GM21723 (cell line): ENCODE measurements around the gene YPEL1.
"Not testable (repeated sequence)": the region's sequence is repeated elsewhere in the genome, so short reads cannot be mapped to it uniquely, and the experiment has no call there.

Source experiments
- ATAC-seq: cut with Tn5 transposase; IDR thresholded peaks from one replicate; pipeline ENCODE4 v1.9.1; 2021; ENCODE audit warnings: mild to moderate bottlenecking, moderate library complexity; ENCODE audit not compliant: unreplicated experiment

YPEL1 gene

DNA sequence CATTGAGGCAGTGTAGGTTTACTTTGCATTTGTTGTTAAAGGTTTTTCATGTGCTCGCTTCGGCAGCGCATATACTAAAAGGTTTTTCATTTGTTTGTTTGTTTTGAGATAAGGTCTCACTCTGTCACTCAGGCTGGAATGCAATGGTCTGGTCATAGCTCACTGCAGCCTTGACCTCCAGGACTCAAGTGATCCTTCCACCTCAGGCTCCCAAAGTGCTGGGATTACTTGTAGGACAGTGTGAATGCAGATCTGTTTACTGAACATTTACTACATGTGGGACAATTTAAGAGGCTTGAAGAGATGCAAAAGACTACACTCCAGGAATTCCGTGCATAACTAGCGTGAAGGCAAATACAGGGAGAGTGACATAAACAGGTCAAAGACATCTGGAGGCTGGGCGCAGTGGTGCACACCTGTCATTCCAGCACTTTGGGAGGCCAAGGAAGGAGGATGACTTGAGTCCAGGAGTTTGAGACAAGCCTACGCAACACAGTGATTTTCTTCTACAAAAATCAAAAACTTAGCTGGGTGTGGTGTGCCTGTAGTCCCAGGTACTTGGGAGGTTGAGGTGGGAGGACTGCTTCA is 34.1 kb downstream of the YPEL1 start:
- ATAC-seq, result no peak

DNA sequence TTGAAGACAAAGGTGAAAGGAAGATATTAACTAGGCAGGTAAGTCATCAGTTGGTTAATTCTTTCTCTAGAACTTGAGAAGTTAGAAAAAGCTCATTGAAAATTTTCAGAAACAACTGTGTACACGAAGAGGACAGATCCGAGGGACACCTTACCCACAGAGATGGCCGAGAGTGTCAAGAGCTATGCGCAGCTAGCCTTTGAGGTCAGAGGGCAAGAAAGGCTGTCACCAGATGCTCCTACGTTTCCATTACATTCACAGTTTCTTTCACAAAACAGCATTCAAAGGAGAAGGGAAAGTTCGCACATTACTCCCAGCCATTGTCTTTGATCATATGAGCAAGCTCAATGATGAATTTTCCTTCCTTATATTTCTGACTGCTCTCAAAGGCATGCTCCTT is 34.8 kb downstream of the YPEL1 start:
- ATAC-seq, result no peak

DNA sequence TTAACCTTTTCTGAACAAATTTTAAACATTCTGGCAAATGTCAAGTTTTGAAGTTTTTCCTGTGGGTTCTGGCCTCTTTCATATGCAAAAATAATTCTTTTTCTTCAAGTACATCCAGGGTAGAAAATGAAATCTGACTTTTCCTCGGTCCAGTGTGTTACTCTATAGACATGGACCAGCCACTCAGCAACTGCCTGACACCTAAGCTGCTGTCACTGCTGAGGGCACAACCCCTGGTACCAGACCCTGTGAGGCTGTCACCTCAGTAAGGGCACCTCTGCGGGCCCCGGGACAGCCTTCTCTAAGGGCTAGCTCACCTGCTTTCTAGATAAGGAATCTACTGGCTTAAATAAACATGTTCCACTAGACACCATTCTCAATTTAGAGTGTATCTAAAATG is 36.0 kb downstream of the YPEL1 start:
- ATAC-seq, result no peak

DNA sequence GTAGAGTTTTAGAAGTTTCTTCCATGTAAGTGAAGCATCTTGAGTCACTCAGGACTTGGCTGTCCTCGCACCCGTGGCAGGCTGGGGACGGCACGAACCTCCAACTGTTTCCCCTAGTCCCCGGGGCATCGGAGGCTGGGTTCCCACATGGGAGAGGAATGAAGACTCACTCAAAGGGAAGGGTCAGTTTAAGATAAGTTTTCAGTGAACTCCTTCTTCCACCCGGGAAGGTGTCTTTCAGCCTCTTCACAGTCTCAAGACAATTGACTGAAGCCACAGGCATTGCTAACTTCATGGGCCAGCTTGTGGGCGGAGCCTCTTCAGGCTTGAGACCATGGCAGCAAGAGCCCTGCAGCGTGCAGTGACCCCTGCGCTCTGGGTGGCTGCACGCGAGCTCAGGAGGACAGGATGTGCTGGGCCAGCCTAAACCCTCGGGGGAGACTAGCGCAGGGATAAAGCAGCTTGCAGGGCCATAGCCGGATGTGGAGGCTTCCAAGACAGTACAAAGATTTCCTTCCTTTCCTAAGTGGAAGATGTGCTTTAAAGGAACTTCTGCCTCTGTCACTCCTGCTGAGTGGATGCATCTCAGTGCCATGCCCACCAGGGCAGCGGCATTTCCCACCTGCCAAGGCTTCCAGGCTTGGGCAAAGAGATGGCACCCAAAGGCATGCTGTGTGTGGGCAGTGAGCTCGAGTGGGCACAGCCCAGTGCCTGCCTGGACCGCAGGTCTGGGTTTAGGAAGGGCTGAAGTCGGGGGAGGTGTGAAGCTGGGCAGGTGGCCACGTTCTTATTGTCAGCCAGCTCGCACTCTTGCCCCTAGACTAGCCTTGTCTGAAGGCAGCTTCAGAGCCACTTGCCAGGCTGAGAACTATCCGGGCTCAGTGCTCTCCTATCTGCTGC is 36.9 kb downstream of the YPEL1 start:
- ATAC-seq, result no peak

DNA sequence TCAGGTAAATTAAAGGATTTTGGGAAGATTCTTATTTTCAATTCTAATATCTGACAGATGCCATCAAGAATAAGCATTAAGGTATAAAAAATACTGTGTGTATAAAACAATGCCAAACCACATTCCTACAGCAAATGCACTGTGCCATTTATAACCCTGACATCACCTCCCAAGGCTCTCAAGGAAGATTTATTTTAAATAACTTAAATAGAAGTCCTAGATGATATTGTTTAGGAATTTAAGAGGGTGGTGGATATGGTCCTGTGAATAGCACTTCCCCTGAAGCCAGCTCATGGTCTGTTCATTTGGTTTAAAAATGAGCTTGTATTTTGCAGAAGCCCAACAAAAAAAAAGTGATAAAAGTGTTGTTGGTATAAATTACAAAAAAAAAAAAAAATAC is 37.7 kb downstream of the YPEL1 start:
- no peak for ATAC-seq

DNA sequence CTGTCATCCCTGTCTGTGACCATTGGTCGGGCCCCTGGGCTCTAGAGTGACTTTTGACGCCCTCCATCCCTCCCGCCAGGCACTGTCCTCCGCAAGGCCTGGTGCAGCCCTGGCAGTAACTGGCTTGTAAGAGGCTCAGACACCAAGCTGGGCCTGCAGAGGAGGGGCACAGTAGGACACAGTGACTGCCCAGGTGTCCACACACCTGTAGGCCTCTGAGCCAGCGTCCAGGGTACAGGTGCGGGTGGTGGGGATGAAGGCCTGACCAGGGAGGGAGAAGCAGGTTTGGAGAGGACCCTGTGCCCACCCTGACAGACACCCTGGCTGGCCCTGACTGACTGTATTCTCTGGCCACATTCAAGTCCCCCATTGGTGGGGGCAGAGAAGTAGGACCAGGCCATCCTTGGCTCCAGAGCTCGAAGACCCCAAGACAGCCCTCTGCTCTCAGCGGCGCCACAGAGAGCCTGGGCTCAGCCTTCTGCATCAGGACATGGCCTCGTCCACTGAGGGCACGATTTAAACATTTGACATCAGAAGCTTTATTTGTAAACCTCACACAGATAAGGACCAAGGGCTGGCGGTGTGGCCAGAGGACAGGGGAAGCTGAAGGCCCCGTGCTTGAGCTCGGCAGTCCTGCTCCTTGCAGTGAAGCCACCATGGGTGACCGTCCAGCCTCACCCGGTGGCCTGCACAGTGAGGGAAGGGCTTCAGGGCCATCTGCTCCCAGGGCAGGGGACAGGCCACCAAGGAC is 38.4 kb downstream of the YPEL1 start:
- no peak for ATAC-seq

DNA sequence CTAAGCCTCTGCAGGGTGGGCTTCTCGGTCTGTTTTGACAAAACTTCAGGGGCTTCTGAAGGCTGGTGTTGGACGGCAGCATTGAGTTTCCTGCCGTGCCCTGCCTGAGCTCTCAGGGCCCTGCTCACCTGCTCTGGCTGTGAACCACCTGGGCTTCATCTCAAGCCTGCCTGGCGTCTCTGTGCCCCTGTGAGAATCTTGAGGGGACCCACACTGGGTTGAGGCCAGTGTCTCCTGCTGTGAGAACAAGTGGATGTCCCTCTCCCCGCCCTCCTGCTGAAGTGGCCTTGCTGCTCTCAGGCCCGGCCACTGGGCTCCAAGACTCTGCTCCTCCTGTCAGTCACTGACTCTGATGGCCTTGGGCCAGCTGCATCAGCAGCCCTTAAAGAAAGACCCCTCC is 39.5 kb downstream of the YPEL1 start:
- ATAC-seq, result no peak

DNA sequence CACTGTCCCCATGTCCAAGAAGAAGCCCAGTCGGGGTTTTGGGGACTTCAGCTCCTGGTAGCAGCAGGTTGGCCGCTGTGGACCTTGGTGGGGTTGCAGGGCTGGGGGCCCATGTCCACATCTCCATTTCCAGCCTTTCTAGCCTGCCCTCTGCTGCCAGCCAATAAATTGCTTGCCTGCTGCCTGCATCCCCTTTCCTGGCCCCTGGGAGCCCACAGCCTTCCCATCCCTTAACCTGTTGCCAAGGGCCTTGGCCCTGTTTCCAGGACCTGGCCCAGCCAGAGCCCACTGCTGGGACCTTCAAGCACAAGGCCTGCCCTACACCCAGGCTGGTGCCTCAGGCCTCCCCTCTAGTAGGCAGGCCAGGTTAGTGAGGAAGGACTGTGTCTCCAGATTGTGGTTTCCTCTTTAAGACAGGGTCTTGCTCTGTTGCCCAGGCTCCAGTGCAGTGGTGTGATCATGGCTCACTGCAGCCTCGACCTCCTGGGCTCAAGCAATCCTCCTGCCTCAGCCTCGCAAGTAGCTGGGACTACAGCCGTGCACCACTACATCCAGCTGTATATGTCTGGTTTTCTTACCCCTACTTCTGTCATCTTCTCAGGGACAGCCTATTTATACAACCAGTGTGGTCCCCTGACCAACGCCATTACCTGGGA is 40.0 kb downstream of the YPEL1 start:
- ATAC-seq, result no peak

DNA sequence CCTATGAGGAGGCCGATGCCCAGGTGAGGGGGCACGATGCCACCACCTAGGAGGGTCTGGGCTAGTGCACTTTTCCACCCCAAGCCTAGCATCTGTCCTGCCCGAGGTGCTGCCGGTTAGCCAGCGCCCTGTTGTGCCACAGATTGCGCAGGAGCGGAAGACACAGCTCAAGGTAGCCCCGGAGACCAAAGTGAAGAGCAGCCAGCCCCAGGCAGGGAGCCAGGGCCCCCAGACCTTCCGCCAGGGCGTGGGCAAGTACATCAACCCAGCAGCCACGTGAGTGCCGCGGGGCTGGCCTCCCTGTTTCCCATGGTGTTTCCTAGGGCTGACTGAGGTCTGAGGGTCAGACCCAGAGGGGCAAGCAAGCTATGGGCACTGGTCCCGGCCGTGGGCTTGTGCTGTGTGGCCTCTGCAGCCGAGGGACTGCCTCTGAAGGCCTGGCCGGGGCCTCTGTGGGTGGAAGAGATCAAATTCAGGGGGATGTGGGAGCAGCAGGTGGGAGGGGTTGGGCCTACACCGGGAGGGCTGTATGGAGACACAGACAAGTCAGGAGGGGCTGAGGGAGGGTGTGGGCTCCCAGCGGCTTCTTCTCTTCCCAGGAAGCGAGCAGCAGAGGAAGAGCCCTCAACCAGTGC is 40.7 kb downstream of the YPEL1 start:
- ATAC-seq, result no peak

DNA sequence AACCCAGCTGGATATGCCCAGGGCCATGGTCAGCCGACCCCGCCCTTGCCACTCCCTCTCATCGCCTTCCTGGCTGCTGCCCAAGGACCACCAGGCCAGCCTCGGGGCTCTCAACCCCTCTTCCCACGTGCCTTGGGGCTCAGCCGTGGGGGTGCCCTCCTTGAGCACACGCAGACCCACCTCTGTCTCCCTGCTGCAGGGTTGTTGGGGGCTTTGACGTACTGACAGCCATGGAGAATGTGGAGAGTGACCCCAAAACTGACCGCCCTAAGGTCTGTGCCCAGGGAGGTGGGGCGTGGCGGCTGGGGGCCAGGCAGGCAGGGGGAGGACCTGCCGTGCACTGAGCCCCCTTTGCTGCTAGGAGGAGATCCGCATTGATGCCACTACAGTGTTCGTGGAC is 41.2 kb downstream of the YPEL1 start:
- ATAC-seq, result no peak

DNA sequence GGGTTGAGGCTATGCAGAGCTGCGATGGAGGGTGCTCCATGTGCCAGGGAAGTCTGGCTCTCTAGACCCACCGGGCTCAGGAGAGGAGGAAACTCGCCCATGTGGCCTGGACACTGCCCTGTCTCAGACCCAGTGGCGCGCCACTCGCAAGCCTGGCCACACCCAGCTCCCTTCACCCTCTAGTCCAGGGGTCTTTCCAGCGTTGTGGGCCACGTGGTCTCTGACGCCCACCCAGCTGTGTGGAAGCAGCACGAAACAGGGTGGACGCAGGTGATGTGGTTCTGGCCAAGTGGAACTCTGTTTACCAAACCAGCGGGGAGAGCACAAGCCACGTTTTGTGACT is 41.6 kb downstream of the YPEL1 start:
- ATAC-seq, result no peak

DNA sequence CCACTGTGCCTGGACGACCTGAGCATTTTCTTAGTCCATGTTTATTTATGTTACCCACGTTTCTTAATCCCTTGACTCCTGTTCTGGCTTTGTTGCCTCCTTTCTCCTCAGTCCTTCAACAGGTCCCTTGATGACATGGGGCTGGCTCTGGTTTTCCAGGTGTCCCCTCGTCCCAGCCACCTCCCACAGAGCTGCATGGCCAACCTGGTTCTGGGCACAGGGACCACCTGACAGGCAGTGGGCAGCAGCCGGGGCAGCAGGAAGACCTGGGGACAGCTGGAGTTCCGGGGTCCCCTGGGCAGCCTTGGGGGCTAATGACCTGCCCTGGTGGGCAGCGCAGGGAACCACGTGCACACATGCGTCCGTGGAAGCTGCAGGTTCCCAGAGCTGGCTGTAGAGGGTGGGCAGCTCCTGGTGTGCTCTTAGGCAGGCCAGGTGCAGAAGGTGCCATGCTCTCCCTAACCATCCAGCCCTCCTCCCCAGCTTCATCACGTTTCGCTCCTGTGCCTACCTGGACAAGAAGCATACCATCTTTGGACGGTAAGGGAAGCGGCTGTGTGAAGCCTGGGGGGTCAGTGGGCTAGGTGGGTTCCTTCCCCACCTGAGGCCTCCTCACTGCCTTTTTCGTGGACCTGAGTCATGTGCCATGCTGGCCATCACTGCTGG is 42.1 kb downstream of the YPEL1 start:
- ATAC-seq, result no peak

DNA sequence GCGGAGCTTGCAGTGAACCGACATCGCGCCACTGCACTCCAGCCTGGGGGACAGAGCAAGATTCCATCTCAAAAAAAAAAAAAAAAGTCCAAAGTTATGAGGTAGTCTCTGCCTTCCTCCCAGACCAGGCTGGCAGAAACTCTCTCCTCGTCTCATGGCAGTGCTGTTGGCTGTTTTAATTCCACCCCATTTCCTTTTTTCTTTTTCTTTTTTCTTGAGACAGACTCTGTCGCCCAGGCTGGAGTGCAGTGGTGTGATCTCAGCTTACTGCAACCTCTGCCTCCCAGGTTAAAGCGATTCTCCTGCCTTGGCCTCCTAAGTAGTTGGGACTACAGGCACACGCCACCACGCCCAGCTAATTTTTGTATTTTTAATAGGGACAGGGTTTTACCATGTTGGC is 42.7 kb downstream of the YPEL1 start:
- ATAC-seq, result not testable (repeated sequence)

DNA sequence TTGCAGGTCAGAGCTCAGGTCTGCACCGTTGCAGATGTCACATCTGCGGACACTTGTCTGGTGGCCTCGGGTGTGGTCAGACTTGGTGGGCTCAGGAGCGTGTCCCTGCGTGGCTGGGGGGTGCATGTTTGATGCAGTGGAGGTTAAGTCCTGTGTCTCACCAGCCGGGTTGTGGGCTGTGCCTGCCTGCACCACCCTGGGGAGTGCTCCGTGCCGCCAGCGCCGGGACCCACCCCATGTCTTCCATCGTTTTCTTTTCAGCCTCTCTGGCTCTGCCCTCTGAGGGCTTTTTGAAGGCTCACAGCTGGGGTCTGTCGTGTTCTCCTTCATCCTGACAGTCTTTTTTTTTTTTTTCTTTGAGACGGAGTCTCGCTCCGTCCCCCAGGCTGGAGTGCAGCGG is 43.8 kb downstream of the YPEL1 start:
- ATAC-seq, result no peak

DNA sequence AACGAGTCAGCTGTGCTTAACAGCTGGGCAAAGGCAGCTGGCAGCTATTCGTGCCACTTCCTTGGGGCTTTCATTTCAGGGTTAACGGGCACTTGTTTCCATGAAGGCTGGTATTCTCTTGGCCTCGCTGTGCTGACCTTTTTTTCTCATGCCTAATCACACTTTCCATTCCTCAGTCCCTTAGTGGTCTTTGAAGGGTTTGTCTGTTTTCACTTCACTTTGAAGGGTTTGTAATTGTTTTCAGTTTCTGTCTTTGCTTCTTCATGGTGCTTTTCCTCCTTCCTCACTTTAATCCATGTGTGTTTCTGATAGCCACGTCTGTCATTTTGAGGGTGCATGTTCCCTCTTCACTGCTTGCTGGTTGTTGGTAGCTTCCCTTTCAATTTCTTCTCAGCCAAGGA is 45.2 kb downstream of the YPEL1 start:
- no peak for ATAC-seq

DNA sequence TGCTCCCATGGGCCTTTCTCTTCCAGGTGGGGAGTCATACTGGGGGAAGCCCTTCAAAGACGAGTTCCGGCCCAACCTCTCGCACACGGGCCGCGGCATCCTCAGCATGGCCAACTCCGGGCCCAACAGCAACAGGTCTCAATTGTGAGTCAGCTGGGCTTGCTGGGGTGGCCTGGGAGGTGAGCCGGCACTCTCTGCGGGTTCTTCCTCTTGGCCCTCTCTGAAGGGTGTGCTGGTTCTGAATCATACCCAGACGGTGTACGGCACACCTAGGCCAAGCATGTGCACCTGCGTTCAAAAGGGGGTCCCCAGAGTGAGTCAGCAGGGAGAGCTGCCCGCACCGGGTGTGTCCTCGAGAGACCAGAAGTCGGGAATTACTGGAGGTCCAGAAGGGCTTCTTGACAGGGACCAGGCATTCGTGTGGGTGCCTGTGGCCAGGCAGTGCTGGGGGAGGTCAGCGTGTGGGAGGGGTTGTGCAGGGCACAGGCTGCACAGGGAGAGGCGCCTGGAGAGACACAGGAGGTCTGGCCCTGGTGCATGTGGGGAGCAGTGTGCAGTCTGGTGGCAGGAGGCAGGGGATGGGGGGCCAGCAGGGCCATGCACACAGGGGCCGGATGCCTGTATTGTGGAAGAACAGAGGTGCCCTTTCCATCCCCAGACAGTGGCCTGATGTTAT is 46.8 kb downstream of the YPEL1 start:
- no peak for ATAC-seq

DNA sequence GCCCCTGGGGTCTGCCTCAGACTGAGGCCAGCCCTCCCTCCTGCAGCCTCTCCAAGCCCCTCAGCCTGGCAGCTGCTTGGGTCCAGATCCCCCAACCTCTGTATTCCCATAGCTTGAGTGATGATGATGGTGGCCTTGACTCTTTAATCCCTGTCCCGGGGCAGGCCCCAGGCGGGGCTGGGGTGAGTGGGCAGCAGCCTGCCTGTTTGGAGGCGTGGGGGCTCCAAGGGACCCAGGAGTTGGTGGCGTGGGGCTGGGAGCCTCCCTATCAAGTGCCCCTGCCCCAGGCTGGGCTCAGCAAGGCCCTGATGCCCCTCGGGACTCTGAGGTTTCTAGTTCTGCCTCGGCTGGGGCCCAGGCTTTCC is 47.3 kb downstream of the YPEL1 start:
- no peak for ATAC-seq

DNA sequence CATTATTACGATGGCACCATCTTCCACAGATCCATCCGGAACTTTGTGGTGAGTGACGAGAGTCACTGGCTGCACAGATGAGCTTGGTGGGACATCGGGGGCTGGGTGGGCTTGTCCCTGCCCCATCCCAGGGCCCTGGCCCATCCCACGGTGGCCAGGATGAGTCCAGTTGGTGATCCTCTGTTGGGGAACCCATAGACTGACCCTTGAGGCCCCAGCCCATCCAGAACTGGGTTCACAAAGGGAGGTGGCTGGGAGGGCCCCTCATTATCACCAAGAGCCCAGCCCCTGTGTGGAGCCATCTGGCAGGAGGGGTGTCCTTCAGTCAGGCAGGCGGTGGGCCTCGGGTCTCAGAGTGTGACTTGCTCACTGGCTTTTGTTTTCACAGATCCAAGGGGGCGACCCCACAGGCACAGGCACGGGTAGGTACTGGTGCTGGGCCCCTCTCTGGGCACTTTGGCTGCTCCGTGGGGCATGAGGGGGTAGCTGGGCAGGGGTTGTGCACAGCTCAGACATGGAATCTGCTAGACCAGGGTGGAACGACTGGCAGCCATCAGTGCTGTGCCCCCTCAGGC is 47.8 kb downstream of the YPEL1 start:
- ATAC-seq, result no peak

DNA sequence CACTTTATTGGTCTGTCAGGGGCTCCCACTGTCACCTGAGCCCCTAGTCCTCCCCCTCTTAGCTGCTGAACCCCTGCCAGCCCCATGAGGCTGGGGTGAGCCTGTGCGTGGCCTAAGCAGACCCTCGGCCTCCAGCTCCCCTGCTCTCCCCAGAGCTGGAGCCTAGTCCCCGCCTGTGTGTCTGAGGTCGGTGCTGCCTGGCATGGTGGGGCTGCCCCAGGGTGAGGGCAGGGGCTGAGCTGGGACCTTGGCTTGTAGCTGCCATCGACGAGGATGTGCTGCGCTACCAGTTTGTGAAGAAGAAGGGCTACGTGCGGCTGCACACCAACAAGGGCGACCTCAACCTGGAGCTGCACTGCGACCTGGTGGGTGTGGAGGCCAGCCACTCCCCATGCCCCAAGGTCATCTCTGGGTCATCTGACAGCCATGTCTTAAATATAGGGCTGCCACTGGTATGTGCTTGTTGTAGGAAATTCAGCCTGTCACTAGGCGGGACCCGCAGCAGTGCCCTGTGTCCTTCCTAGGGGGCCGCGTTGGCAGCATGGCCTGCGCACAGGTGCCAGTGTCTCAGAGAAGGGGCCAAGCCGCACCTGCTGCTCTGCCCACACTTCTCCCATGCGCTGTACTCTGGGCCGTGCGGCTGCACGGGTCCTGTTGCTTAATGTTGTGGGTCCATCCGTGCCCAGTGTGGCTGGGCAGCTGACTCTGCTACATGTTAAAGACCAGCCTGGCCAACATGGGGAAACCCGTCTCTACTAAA is 48.8 kb downstream of the YPEL1 start:
- no peak for ATAC-seq
